H1 (cell line): Measurements from ENCODE around the gene NACA.

Source experiments
- CTCF ChIP-seq, 3 experiments: IDR thresholded peaks; 1 replicate in 2 of 3; 2 replicates in 1 of 3; pipeline versions ENCODE4 v1.5.1 to v1.6.1; 2011; ENCODE audit warnings: low read length in 3 of 3, mild to moderate bottlenecking in 3 of 3, inconsistent platforms in 2 of 3, low read depth in 1 of 3, moderate library complexity in 1 of 3; ENCODE audit not compliant: insufficient read depth in 1 of 3; ENCODE audit errors: control extremely low read depth in 1 of 3
- RXRA ChIP-seq: IDR thresholded peaks from 2 replicates; pipeline ENCODE4 v1.6.1; 2011; ENCODE audit warnings: low read depth, mild to moderate bottlenecking, low read length, moderate library complexity; ENCODE audit not compliant: insufficient read depth
- TF ChIP-seq, protein P1 (sequence below): IDR thresholded peaks from 2 replicates; pipeline ENCODE4 v1.6.1; 2011; ENCODE audit warnings: low read length, improper control_type of control experiment

- no peak for TF ChIP-seq RXRA
- no peak for TF ChIP-seq CTCF (IDR thresholded peaks at IDR 0.05; ENCODE audit: control extremely low read depth in 1 of 3, insufficient read depth in 1 of 3, low read depth in 1 of 3, low read length in 3 of 3)
- TF ChIP-seq, protein P1, sequence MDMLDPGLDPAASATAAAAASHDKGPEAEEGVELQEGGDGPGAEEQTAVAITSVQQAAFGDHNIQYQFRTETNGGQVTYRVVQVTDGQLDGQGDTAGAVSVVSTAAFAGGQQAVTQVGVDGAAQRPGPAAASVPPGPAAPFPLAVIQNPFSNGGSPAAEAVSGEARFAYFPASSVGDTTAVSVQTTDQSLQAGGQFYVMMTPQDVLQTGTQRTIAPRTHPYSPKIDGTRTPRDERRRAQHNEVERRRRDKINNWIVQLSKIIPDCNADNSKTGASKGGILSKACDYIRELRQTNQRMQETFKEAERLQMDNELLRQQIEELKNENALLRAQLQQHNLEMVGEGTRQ = no peak
Observed at GRCh38 chr12:56668197-56668457, 57.0 kb downstream of the NACA start.
